ENCODE results near the gene VPS25. TPM values are rescaled to one million over a fixed set of nuclear protein-coding genes. Genes with fewer than 3 reads are reported as not detected.

VPS25 gene
- total RNA-seq, 1 experiment from 2014 or later = 37.7 TPM

GRCh38 chr17:42772945-42773289, 332 bp upstream of the VPS25 start:
- ChIA-PET POLR2A (interaction anchor here (0.8 kb wide), 1 partner anchor 12 kb away, joined by 5 read pairs; the partner anchor contains the start of gene RAMP2), CTCF (no interaction called here)
- no peaks in the 10 kb centered on the region for H3K36me3 ChIP-seq (ENCODE audit: control insufficient read depth, insufficient read depth, low read length)
- peak overlapping the region; percentile 73 to 95 for H3K4me3 ChIP-seq (ENCODE audit: low read depth in 2 of 2, low read length in 2 of 2)
- peaks cover 9% of the 10 kb centered on the region for H3K4me1 ChIP-seq (ENCODE audit: control insufficient read depth, insufficient read depth, low read length)
- intact Hi-C loops (cut with micrococcal nuclease; ENCODE audit: unreplicated experiment) (no loop called here), in situ Hi-C loops (cut with HindIII; ENCODE audit: low pct_unique_long_range_greater_than_20kb, low sequenced_read_pairs) (no loop called here)
- DNase-seq (ENCODE audit: low read depth, low spot score) = no peak
- no TSS peak for BruUV-seq (replicated peaks)
- peak overlapping the region; percentile 86 for H3K27ac ChIP-seq (ENCODE audit: low read length)
- no peaks in the 10 kb centered on the region for H3K27me3 ChIP-seq (ENCODE audit: control insufficient read depth, insufficient read depth, low read length)
- peak; percentile 29 for ATAC-seq
- TF ChIP-seq SIN3A (IDR thresholded peaks at IDR 0.05; ENCODE audit: borderline replicate concordance, insufficient read depth, low read depth, low read length) = no peak
- TF ChIP-seq CTCF (IDR thresholded peaks at IDR 0.05) = no peak
- TF ChIP-seq TCF7L2 (IDR thresholded peaks at IDR 0.05; ENCODE audit: low read depth, low read length) = no peak
- no peak for TF ChIP-seq POLR2AphosphoS5 (IDR thresholded peaks at IDR 0.05; ENCODE audit: low read depth, low read length)
- TF ChIP-seq REST (IDR thresholded peaks at IDR 0.05; ENCODE audit: insufficient read depth in 1 of 2, low read depth in 2 of 2, low read length in 1 of 2) = no peak
- no peaks in the 10 kb centered on the region for H3K9me3 ChIP-seq (ENCODE audit: control insufficient read depth, insufficient read depth, low read depth, low read length)

- no peak for DNase-seq (ENCODE audit: low read depth, low spot score)
- CTCF ChIA-PET = interaction anchor here (0.6 to 1.2 kb wide), 2 partner anchors 10 to 14 kb away, joined by 3 read pairs; no protein-coding TSS in a partner anchor
- in situ Hi-C loops (cut with HindIII; ENCODE audit: low pct_unique_long_range_greater_than_20kb, low sequenced_read_pairs) = no loop called here
These were observed 957 bp downstream of the VPS25 start for GRCh38 chr17:42774066-42774745.

More at GRCh38 chr17:42774066-42774745, 957 bp downstream of the VPS25 start:
- ATAC-seq = no peak
- TF ChIP-seq POLR2AphosphoS5 (IDR thresholded peaks at IDR 0.05; ENCODE audit: low read depth, low read length) (no peak), CTCF (IDR thresholded peaks at IDR 0.05) (no peak), REST (IDR thresholded peaks at IDR 0.05; ENCODE audit: insufficient read depth in 1 of 2, low read depth in 2 of 2, low read length in 1 of 2) (no peak), SIN3A (IDR thresholded peaks at IDR 0.05; ENCODE audit: borderline replicate concordance, insufficient read depth, low read depth, low read length) (no peak), TCF7L2 (IDR thresholded peaks at IDR 0.05; ENCODE audit: low read depth, low read length) (no peak)
- POLR2A ChIA-PET = interaction anchor here (0.6 to 1.1 kb wide), 2 partner anchors 50 to 72 kb away, joined by 6 to 8 read pairs; partner anchors contain the start of gene BECN1
- no TSS peak for BruUV-seq (replicated peaks)
- Histone ChIP-seq H3K27ac (ENCODE audit: low read length) (peak overlapping the region; percentile 86), H3K9me3 (ENCODE audit: control insufficient read depth, insufficient read depth, low read depth, low read length) (no peaks in the 10 kb centered on the region), H3K4me1 (ENCODE audit: control insufficient read depth, insufficient read depth, low read length) (peaks cover 9% of the 10 kb centered on the region), H3K4me3 (ENCODE audit: low read depth in 2 of 2, low read length in 2 of 2) (peak overlapping the region; percentile 73 to 95), H3K36me3 (ENCODE audit: control insufficient read depth, insufficient read depth, low read length) (no peaks in the 10 kb centered on the region), H3K27me3 (ENCODE audit: control insufficient read depth, insufficient read depth, low read length) (no peaks in the 10 kb centered on the region)
- intact Hi-C loops (cut with micrococcal nuclease; ENCODE audit: unreplicated experiment) = no loop called here

Data from Panc1 (cell line).